ENCODE results near the gene TRIM52. TPM values are rescaled to one million over a fixed set of nuclear protein-coding genes. Genes with fewer than 3 reads are reported as not detected.
A peak's percentile ranks its signal among the peaks of the same experiment; 100 is the strongest.

The TRIM52 gene
- total and polyA plus RNA-seq, 2 of the 13 experiments (the other 11 are each of a cell fraction or from before 2014, with no cell fraction given): 7.2 to 11.6 TPM

- TF ChIP-seq TEAD2 (CRISPR knock-in tag; IDR thresholded peaks at IDR 0.05) (no peak), E2F2 (CRISPR knock-in tag; IDR thresholded peaks at IDR 0.05; ENCODE audit: borderline replicate concordance) (no peak), ZFP41 (CRISPR knock-in tag; IDR thresholded peaks at IDR 0.05; ENCODE audit: borderline replicate concordance) (no peak), MXD3 (CRISPR knock-in tag; IDR thresholded peaks at IDR 0.05) (peak; percentile 73), ZNF432 (CRISPR knock-in tag; IDR thresholded peaks at IDR 0.05; ENCODE audit: borderline replicate concordance) (no peak), SATB2 (CRISPR knock-in tag; IDR thresholded peaks at IDR 0.05) (no peak), CHD2 (IDR thresholded peaks at IDR 0.05; ENCODE audit: low read depth, low read length) (no peak), RARG (CRISPR knock-in tag; IDR thresholded peaks at IDR 0.05; ENCODE audit: low read depth) (no peak), ZSCAN12 (CRISPR knock-in tag; IDR thresholded peaks at IDR 0.05) (0 out of 2 replicates have a peak, but pooled peaks have one; percentile 6), ZNF512B (CRISPR knock-in tag; IDR thresholded peaks at IDR 0.05; ENCODE audit: borderline replicate concordance) (no peak), ZNF101 (CRISPR knock-in tag; IDR thresholded peaks at IDR 0.05; ENCODE audit: borderline replicate concordance, low read depth) (no peak), PLRG1 (conservative IDR thresholded peaks at IDR 0.05) (no peak), BRF2 (CRISPR knock-in tag; IDR thresholded peaks at IDR 0.05) (peak; percentile 51; the same call in 1 of the 2 replicates), KDM6A (CRISPR knock-in tag; IDR thresholded peaks at IDR 0.05; ENCODE audit: low read depth) (no peak), ETV6 (CRISPR knock-in tag; conservative IDR thresholded peaks at IDR 0.05) (peak; percentile 44; the same call in 1 of the 2 replicates), NFIB (CRISPR knock-in tag; IDR thresholded peaks at IDR 0.05; ENCODE audit: borderline replicate concordance) (no peak), NFKBIZ (CRISPR knock-in tag; IDR thresholded peaks at IDR 0.05) (no peak; the same call in 1 of the 2 replicates), ZNF546 (CRISPR knock-in tag; conservative IDR thresholded peaks at IDR 0.05) (peak; percentile 70; the same call in 1 of the 2 replicates), ZNF207 (IDR thresholded peaks at IDR 0.05; ENCODE audit: borderline replicate concordance) (no peak), NR2F2 (IDR thresholded peaks at IDR 0.05; ENCODE audit: borderline replicate concordance, low read depth) (no peak), ZBTB37 (CRISPR knock-in tag; IDR thresholded peaks at IDR 0.05) (no peak), ZNF691 (CRISPR knock-in tag; IDR thresholded peaks at IDR 0.05; ENCODE audit: borderline replicate concordance, low read depth) (no peak)
Measured at GRCh38 chr5:181243564-181244343, 17.2 kb downstream of the TRIM52 start, which contains the start of gene RACK1 (continued).

Data from HepG2 (cell line).